Activated CD8-positive, alpha-beta memory T cell treated with anti-CD3 and anti-CD28 coated beads for 24 hours (primary cell): ENCODE measurements around the gene OR51I2.

Experiments used
- DNase-seq: peaks from one replicate; pipeline ENCODE4 v3.0.0-alpha.2; 2020

The OR51I2 gene

GRCh38 chr11:5449023-5449422 is at the start of gene OR51I2:
Gene OR51I2 (plus strand): TSS chr11:5449323. CDS start chr11:5453489, 4,166 bp downstream.
- no peak for DNase-seq

- no peak for DNase-seq
These were observed 44.0 kb upstream of the OR51I2 start for GRCh38 chr11:5405173-5405572.

- DNase-seq: no peak
These were observed 28.1 kb upstream of the OR51I2 start for GRCh38 chr11:5420993-5421392.

- DNase-seq: no peak
These were observed 27.3 kb upstream of the OR51I2 start, which contains the start of gene OR51Q1 for GRCh38 chr11:5421811-5422210. Gene OR51Q1 (plus strand): TSS chr11:5422111. CDS start chr11:5422201, 90 bp downstream.

- DNase-seq: no peak
These were observed 26.0 kb upstream of the OR51I2 start for GRCh38 chr11:5423131-5423530.

GRCh38 chr11:5441414-5441813 is 7.7 kb upstream of the OR51I2 start, which contains the start of gene OR51I1:
Gene OR51I1 (minus strand): TSS chr11:5441514. CDS start chr11:5441514, 0 bp downstream.
- no peak for DNase-seq

GRCh38 chr11:5443835-5444393 is 5.2 kb upstream of the OR51I2 start:
- no peak for DNase-seq

GRCh38 chr11:5449432-5449831 is 309 bp downstream of the OR51I2 start:
- DNase-seq: no peak

GRCh38 chr11:5460983-5461621 is 12.0 kb downstream of the OR51I2 start:
- no peak for DNase-seq

GRCh38 chr11:5467527-5467926 is 18.4 kb downstream of the OR51I2 start:
- DNase-seq: no peak

GRCh38 chr11:5473921-5474320 is 24.8 kb downstream of the OR51I2 start:
- no peak for DNase-seq

- no peak for DNase-seq
These were observed 27.2 kb downstream of the OR51I2 start for GRCh38 chr11:5476186-5476819.

GRCh38 chr11:5486003-5486402 is 36.9 kb downstream of the OR51I2 start:
- no peak for DNase-seq

- DNase-seq: no peak
These were observed 37.3 kb downstream of the OR51I2 start for GRCh38 chr11:5486421-5486820.

GRCh38 chr11:5488385-5488784 is 39.3 kb downstream of the OR51I2 start, which contains the start of gene OR52D1:
Gene OR52D1 (plus strand): TSS chr11:5488685. CDS start chr11:5488707, 22 bp downstream.
- DNase-seq: no peak

- DNase-seq: no peak
These were observed 39.8 kb downstream of the OR51I2 start for GRCh38 chr11:5488798-5489399.

GRCh38 chr11:5489576-5490357 is 40.6 kb downstream of the OR51I2 start:
- no peak for DNase-seq

GRCh38 chr11:5499671-5500070 is 50.5 kb downstream of the OR51I2 start:
- no peak for DNase-seq

- no peak for DNase-seq
These were observed 51.3 kb downstream of the OR51I2 start for GRCh38 chr11:5500393-5500801.

GRCh38 chr11:5504403-5504921 is 55.3 kb downstream of the OR51I2 start:
- DNase-seq: no peak

- DNase-seq: no peak
These were observed 56.4 kb downstream of the OR51I2 start for GRCh38 chr11:5505363-5506048.
